ENCODE data around the gene GPR141.

Gene GPR141

GRCh38 chr7:37771801-37772200 is 88.2 kb downstream of the GPR141 start:
- no peak for FAIRE-seq

GRCh38 chr7:37775921-37776320 is 92.4 kb downstream of the GPR141 start:
- no peak for TF ChIP-seq CTCF (IDR thresholded peaks at IDR 0.05; ENCODE audit: insufficient read depth, missing control alignments)
- DNase-seq (ENCODE audit: insufficient read length, low spot score) (no peak), FAIRE-seq (no peak)

More at GRCh38 chr7:37771801-37772200, 88.2 kb downstream of the GPR141 start:
- no peak for DNase-seq (ENCODE audit: insufficient read length, low spot score)
- TF ChIP-seq CTCF (IDR thresholded peaks at IDR 0.05; ENCODE audit: insufficient read depth, missing control alignments) = no peak

DNA sequence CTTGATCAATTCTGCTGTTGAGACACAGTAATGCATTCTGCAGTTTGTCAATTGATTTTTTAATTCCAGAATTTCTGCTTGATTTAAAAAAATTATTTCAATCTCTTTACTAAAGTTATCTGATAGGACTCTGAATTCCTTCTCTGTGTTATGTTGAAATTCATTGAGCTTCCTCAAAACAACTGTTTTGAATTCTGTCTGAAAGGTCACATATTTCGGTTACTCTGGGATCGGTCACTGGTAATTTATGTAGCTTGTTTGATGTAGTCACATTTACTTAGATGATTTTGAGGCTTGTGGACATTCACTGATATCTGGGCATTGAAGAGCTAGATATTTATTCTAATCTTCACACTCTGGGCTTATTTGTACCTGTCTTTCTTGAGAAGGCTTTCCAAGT is 97.6 kb downstream of the GPR141 start:
- DNase-seq (ENCODE audit: insufficient read length, low spot score) (no peak), FAIRE-seq (no peak)
- no peak for TF ChIP-seq CTCF (IDR thresholded peaks at IDR 0.05; ENCODE audit: insufficient read depth, missing control alignments)

DNA sequence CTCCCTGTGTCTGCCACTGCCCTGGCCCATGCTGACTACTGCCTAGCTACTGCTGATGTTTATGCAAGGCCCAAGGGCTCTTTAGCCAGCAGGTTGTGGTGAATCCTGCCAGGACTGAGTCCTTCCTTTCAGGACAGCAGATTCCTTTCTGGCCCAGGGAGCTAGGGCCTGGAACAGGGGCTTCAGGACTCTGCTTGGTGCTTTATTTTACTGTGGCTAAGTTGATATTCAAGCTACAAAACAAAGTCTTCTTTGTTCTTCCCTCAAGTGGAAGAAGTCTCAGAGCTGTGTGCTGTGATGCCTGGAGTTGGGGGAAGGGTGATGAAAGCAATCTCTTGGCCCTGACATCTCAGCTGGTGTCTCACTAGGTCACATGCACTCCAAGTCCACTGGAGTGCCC is 98.6 kb downstream of the GPR141 start:
- no peak for FAIRE-seq
- no peak for DNase-seq (ENCODE audit: insufficient read length, low spot score)
- TF ChIP-seq CTCF (IDR thresholded peaks at IDR 0.05; ENCODE audit: insufficient read depth, missing control alignments) = no peak

GRCh38 chr7:37784015-37784414 is 100.4 kb downstream of the GPR141 start:
- no peak for DNase-seq (ENCODE audit: insufficient read length, low spot score)
- FAIRE-seq = no peak
- no peak for TF ChIP-seq CTCF (IDR thresholded peaks at IDR 0.05; ENCODE audit: insufficient read depth, missing control alignments)

DNA sequence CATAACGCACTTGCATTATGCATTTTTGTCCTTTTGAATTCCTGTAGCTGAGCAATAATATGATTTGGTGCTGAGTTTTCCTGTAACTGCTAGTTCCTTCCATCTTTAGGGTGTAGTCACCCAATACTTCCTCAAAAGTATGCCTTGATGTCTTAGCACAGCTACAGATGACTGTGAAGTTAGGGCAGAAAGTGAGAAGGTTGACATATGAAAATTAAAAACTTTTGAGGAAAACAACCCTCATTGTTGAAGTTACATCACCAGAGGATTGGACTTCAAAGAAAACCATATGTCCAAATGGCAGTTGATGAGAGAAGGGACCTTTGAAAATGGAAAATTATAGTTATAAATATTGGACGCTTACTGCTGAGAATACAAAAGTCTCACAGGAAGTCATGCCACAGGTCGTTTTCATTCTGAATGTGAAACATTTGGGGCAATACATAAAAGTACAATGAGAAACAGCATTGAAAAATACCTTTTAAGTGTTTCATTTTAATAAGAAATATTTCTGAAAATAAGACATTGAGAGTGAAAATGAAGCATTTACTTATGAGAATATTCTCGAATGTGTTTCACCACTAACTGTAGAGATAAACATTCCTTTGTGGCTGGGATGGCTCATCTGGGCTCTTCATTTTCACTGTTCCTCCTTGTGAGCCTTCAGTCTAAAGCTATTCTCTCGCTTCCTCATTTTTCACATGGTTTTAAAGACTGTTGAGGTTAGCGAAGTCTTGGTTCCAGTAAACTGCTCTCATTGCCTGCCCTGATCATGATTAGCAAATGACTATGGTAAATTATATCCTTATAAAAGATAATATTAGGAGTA is 103.4 kb downstream of the GPR141 start:
- FAIRE-seq = no peak
- no peak for DNase-seq (ENCODE audit: insufficient read length, low spot score)
- no peak for TF ChIP-seq CTCF (IDR thresholded peaks at IDR 0.05; ENCODE audit: insufficient read depth, missing control alignments)

All from D721Med (cell line).